Peyer's patch (tissue), 4 donors: ENCODE data around the gene FRS3. TPM values are rescaled to one million over a fixed set of nuclear protein-coding genes. Genes with fewer than 3 reads are reported as not detected.
A peak's percentile ranks its signal among the peaks of the same experiment; 100 is the strongest.
"Not testable (repeated sequence)": the region's sequence is repeated elsewhere in the genome, so short reads cannot be mapped to it uniquely, and the experiment has no call there.

Experiments used
- DNase-seq, 3 donors: peaks; one replicate each; pipeline ENCODE4 v3.0.0-alpha.2; 2017 to 2019
- H3K27ac ChIP-seq, 4 donors: fragments of 200-600 bp; sonication (generic); one replicate each; pipeline ENCODE4 v1.5.1; 2016 to 2019
- H3K27me3 ChIP-seq, 2 donors: fragments of 200-600 bp; sonication (generic); one replicate each; pipeline ENCODE4 v1.5.1; 2019
- H3K36me3 ChIP-seq, 3 donors: fragments of 200-600 bp; sonication (generic); one replicate each; pipeline ENCODE4 v1.5.1; 2016 to 2019
- H3K4me1 ChIP-seq, 4 donors: fragments of 200-600 bp; sonication (generic); one replicate each; pipeline ENCODE4 v1.5.1; 2016 to 2019
- H3K4me3 ChIP-seq, 4 donors: fragments of 200-600 bp; sonication (generic); 1 replicate in 3 of 4; 2 replicates in 1 of 4; pipeline ENCODE4 v1.5.1; 2016 to 2019; ENCODE audit warnings: mild to moderate bottlenecking in 1 of 4
- H3K9me3 ChIP-seq, 4 donors: fragments of 200-600 bp; sonication (generic); one replicate each; pipeline ENCODE4 v1.5.1; 2016 to 2019; ENCODE audit warnings: mild to moderate bottlenecking in 1 of 4
- CTCF ChIP-seq, 6 experiments: fragments of 450-650 bp in 4 of 6; fragments of 200-600 bp in 2 of 6; sonication (generic) in 1 of 6; IDR thresholded peaks; one replicate each; pipeline ENCODE4 v1.5.1; 2017 to 2019; ENCODE audit warnings: antibody characterized with exemption in 6 of 6, mild to moderate bottlenecking in 3 of 6, moderate library complexity in 1 of 6
- POLR2A ChIP-seq, 2 donors: fragments of 450-650 bp; IDR thresholded peaks; one replicate each; pipeline ENCODE4 v1.5.1; 2017; ENCODE audit warnings: antibody characterized with exemption in 2 of 2, mild to moderate bottlenecking in 2 of 2, moderate library complexity in 2 of 2
- total RNA-seq, 4 donors: library from RNA; depleted of rRNA; stranded (reverse); fragments of >200 nt; gene quantifications; one replicate each; pipeline ENCODE4 v1.1.0, GENCODE V29; 2016

The FRS3 gene
- total RNA-seq, 4 donors from 2014 or later, result 3.5 to 8.3 (median 6.5) TPM

GRCh38 chr6:41770381-41771057 lies 9.2 kb downstream of the FRS3 start:
- Histone ChIP-seq H3K36me3 (peaks cover 0 to 54% (median 0%) of the 10 kb centered on the region in 3 donors), H3K9me3 (no peaks in the 10 kb centered on the region), H3K27me3 (no peaks in the 10 kb centered on the region), H3K4me1 (no peaks in the 10 kb centered on the region), H3K27ac (no peak overlapping the region), H3K4me3 (no peak overlapping the region)
- DNase-seq, result no peak
- TF ChIP-seq POLR2A (IDR thresholded peaks at IDR 0.05) (no peak), CTCF (IDR thresholded peaks at IDR 0.05) (no peak)

- H3K27me3 ChIP-seq, result no peaks in the 10 kb centered on the region
- no peak overlapping the region for H3K4me3 ChIP-seq
- no peaks in the 10 kb centered on the region for H3K9me3 ChIP-seq
- H3K27ac ChIP-seq, result no peak overlapping the region
- H3K36me3 ChIP-seq, result peaks cover 0 to 43% (median 0%) of the 10 kb centered on the region in 3 donors
- no peak for DNase-seq
- TF ChIP-seq CTCF (IDR thresholded peaks at IDR 0.05), result no peak
- TF ChIP-seq POLR2A (IDR thresholded peaks at IDR 0.05), result no peak
- no peaks in the 10 kb centered on the region for H3K4me1 ChIP-seq
Measured at GRCh38 chr6:41769376-41769775, 10.3 kb downstream of the FRS3 start.

- H3K36me3 ChIP-seq, result peaks cover 0 to 36% (median 0%) of the 10 kb centered on the region in 3 donors
- no peaks in the 10 kb centered on the region for H3K27me3 ChIP-seq
- H3K27ac ChIP-seq, result no peak overlapping the region
- no peak overlapping the region for H3K4me3 ChIP-seq
- TF ChIP-seq CTCF (IDR thresholded peaks at IDR 0.05) (no peak), POLR2A (IDR thresholded peaks at IDR 0.05) (no peak)
- no peaks in the 10 kb centered on the region for H3K9me3 ChIP-seq
- DNase-seq, result no peak
- H3K4me1 ChIP-seq, result no peaks in the 10 kb centered on the region
Measured at GRCh38 chr6:41768545-41769308, 11.0 kb downstream of the FRS3 start.

GRCh38 chr6:41767112-41767833 lies 12.4 kb downstream of the FRS3 start:
- H3K27ac ChIP-seq, result peak overlapping the region in 2 of 4 donors; percentile 2 to 57
- H3K27me3 ChIP-seq, result no peaks in the 10 kb centered on the region
- no peaks in the 10 kb centered on the region for H3K9me3 ChIP-seq
- TF ChIP-seq POLR2A (IDR thresholded peaks at IDR 0.05), result no peak
- no peak for TF ChIP-seq CTCF (IDR thresholded peaks at IDR 0.05)
- H3K4me3 ChIP-seq, result no peak overlapping the region
- no peak for DNase-seq
- H3K4me1 ChIP-seq, result no peaks in the 10 kb centered on the region
- peaks cover 0 to 22% (median 0%) of the 10 kb centered on the region in 3 donors for H3K36me3 ChIP-seq

GRCh38 chr6:41766043-41766664 lies 13.5 kb downstream of the FRS3 start:
- not testable (repeated sequence) for H3K27me3 ChIP-seq, DNase-seq, H3K4me1 ChIP-seq, H3K4me3 ChIP-seq, H3K9me3 ChIP-seq, H3K27ac ChIP-seq
- H3K36me3 ChIP-seq, result peaks cover 0 to 10% (median 0%) of the 10 kb centered on the region in 3 donors
